Measurements from ENCODE around the gene ZDHHC3. TPM values are rescaled to one million over a fixed set of nuclear protein-coding genes. Genes with fewer than 3 reads are reported as not detected.
"Not testable (repeated sequence)": the region's sequence is repeated elsewhere in the genome, so short reads cannot be mapped to it uniquely, and the experiment has no call there.

ZDHHC3 gene
- polyA plus RNA-seq, 1 donor from 2014 or later, result 33.6 TPM

- H3K4me3 Mint-ChIP-seq, result no peak overlapping the region
- H3K27me3 Mint-ChIP-seq, result no peaks in the 10 kb centered on the region
- H3K4me1 Mint-ChIP-seq, result peaks cover 9 to 21% (median 19%) of the 10 kb centered on the region in 3 donors
- no peaks in the 10 kb centered on the region for H3K36me3 Mint-ChIP-seq
- H3K27ac Mint-ChIP-seq, result no peak overlapping the region
- no peaks in the 10 kb centered on the region for H3K9me3 Mint-ChIP-seq
Observed at GRCh38 chr3:44988073-44988472, 12.1 kb upstream of the ZDHHC3 start.

GRCh38 chr3:44987332-44987731 lies 11.4 kb upstream of the ZDHHC3 start:
- Mint-ChIP-seq H3K27me3 (no peaks in the 10 kb centered on the region), H3K27ac (no peak overlapping the region), H3K4me1 (peaks cover 11 to 24% (median 23%) of the 10 kb centered on the region in 3 donors), H3K9me3 (no peaks in the 10 kb centered on the region), H3K4me3 (no peak overlapping the region), H3K36me3 (no peaks in the 10 kb centered on the region)

GRCh38 chr3:44986330-44986729 lies 10.4 kb upstream of the ZDHHC3 start:
- not testable (repeated sequence) for H3K27me3 Mint-ChIP-seq, H3K36me3 Mint-ChIP-seq, H3K27ac Mint-ChIP-seq, H3K9me3 Mint-ChIP-seq, H3K4me3 Mint-ChIP-seq
- peaks cover 18 to 32% (median 30%) of the 10 kb centered on the region in 3 donors for H3K4me1 Mint-ChIP-seq

GRCh38 chr3:44984335-44984734 lies 8.4 kb upstream of the ZDHHC3 start:
- Mint-ChIP-seq H3K27ac (no peak overlapping the region), H3K4me3 (no peak overlapping the region), H3K27me3 (no peaks in the 10 kb centered on the region), H3K4me1 (peaks cover 21 to 43% (median 42%) of the 10 kb centered on the region in 3 donors), H3K36me3 (no peaks in the 10 kb centered on the region), H3K9me3 (no peaks in the 10 kb centered on the region)

- H3K36me3 Mint-ChIP-seq, result no peaks in the 10 kb centered on the region
- no peaks in the 10 kb centered on the region for H3K9me3 Mint-ChIP-seq
- H3K4me3 Mint-ChIP-seq, result no peak overlapping the region
- H3K27ac Mint-ChIP-seq, result no peak overlapping the region
- H3K4me1 Mint-ChIP-seq, result peaks cover 23 to 49% (median 45%) of the 10 kb centered on the region in 3 donors
- no peaks in the 10 kb centered on the region for H3K27me3 Mint-ChIP-seq
Observed at GRCh38 chr3:44983484-44983941, 7.5 kb upstream of the ZDHHC3 start.

- H3K36me3 Mint-ChIP-seq, result no peaks in the 10 kb centered on the region
- H3K27me3 Mint-ChIP-seq, result no peaks in the 10 kb centered on the region
- peaks cover 26 to 50% (median 45%) of the 10 kb centered on the region in 3 donors for H3K4me1 Mint-ChIP-seq
- no peak overlapping the region for H3K4me3 Mint-ChIP-seq
- no peak overlapping the region for H3K27ac Mint-ChIP-seq
- no peaks in the 10 kb centered on the region for H3K9me3 Mint-ChIP-seq
Observed at GRCh38 chr3:44982817-44983216, 6.8 kb upstream of the ZDHHC3 start.

GRCh38 chr3:44981751-44982150 lies 5.8 kb upstream of the ZDHHC3 start:
- no peaks in the 10 kb centered on the region for H3K27me3 Mint-ChIP-seq
- H3K4me3 Mint-ChIP-seq, result peak overlapping the region in 2 of 4 donors; percentile 8 to 12
- peaks cover 32 to 56% (median 48%) of the 10 kb centered on the region in 3 donors for H3K4me1 Mint-ChIP-seq
- no peaks in the 10 kb centered on the region for H3K36me3 Mint-ChIP-seq
- H3K9me3 Mint-ChIP-seq, result no peaks in the 10 kb centered on the region
- peak overlapping the region in 2 of 3 donors; percentile 18 to 30 for H3K27ac Mint-ChIP-seq

- Mint-ChIP-seq H3K27ac (peak overlapping the region in 1 of 3 donors; percentile 24), H3K4me3 (no peak overlapping the region), H3K36me3 (no peaks in the 10 kb centered on the region), H3K4me1 (peaks cover 35 to 56% (median 52%) of the 10 kb centered on the region in 3 donors), H3K9me3 (no peaks in the 10 kb centered on the region), H3K27me3 (no peaks in the 10 kb centered on the region)
Observed at GRCh38 chr3:44981220-44981619, 5.2 kb upstream of the ZDHHC3 start.

- no peaks in the 10 kb centered on the region for H3K27me3 Mint-ChIP-seq
- peak overlapping the region; percentile 75 to 99 (median 94) for H3K4me3 Mint-ChIP-seq
- H3K36me3 Mint-ChIP-seq, result peaks cover 5% of the 10 kb centered on the region
- peak overlapping the region in 2 of 3 donors; percentile 8 to 94 for H3K27ac Mint-ChIP-seq
- peaks cover 33 to 61% (median 43%) of the 10 kb centered on the region in 3 donors for H3K4me1 Mint-ChIP-seq
- no peaks in the 10 kb centered on the region for H3K9me3 Mint-ChIP-seq
Observed at GRCh38 chr3:44974416-44974815, 1.6 kb downstream of the ZDHHC3 start.

- Mint-ChIP-seq H3K4me1 (peaks cover 22 to 50% (median 31%) of the 10 kb centered on the region in 3 donors), H3K27me3 (no peaks in the 10 kb centered on the region), H3K36me3 (peaks cover 7% of the 10 kb centered on the region), H3K4me3 (peak overlapping the region in 1 of 4 donors; percentile 78), H3K9me3 (no peaks in the 10 kb centered on the region), H3K27ac (no peak overlapping the region)
Observed at GRCh38 chr3:44970926-44971490, 5.0 kb downstream of the ZDHHC3 start.

- no peaks in the 10 kb centered on the region for H3K9me3 Mint-ChIP-seq
- peaks cover 7% of the 10 kb centered on the region for H3K36me3 Mint-ChIP-seq
- H3K27me3 Mint-ChIP-seq, result no peaks in the 10 kb centered on the region
- peak overlapping the region in 1 of 4 donors; percentile 21 for H3K4me3 Mint-ChIP-seq
- peaks cover 23 to 47% (median 30%) of the 10 kb centered on the region in 3 donors for H3K4me1 Mint-ChIP-seq
- peak overlapping the region in 1 of 3 donors; percentile 59 for H3K27ac Mint-ChIP-seq
Observed at GRCh38 chr3:44969828-44970179, 6.2 kb downstream of the ZDHHC3 start.

- Mint-ChIP-seq H3K36me3 (peaks cover 7% of the 10 kb centered on the region), H3K9me3 (no peaks in the 10 kb centered on the region), H3K27me3 (no peaks in the 10 kb centered on the region), H3K4me3 (peak overlapping the region in 2 of 4 donors; percentile 21 to 52), H3K4me1 (peaks cover 18 to 43% (median 27%) of the 10 kb centered on the region in 3 donors), H3K27ac (peak overlapping the region in 2 of 3 donors; percentile 59 to 61)
Observed at GRCh38 chr3:44969154-44969827, 6.7 kb downstream of the ZDHHC3 start.

GRCh38 chr3:44968447-44968858 lies 7.5 kb downstream of the ZDHHC3 start:
- peaks cover 17 to 47% (median 32%) of the 10 kb centered on the region in 3 donors for H3K4me1 Mint-ChIP-seq
- no peaks in the 10 kb centered on the region for H3K9me3 Mint-ChIP-seq
- peaks cover 5% of the 10 kb centered on the region for H3K36me3 Mint-ChIP-seq
- H3K27ac Mint-ChIP-seq, result peak overlapping the region in 1 of 3 donors; percentile 5
- no peaks in the 10 kb centered on the region for H3K27me3 Mint-ChIP-seq
- H3K4me3 Mint-ChIP-seq, result no peak overlapping the region

GRCh38 chr3:44966795-44967278 lies 9.1 kb downstream of the ZDHHC3 start:
- Mint-ChIP-seq H3K4me1 (peaks cover 24 to 42% (median 38%) of the 10 kb centered on the region in 3 donors), H3K36me3 (peaks cover 5% of the 10 kb centered on the region), H3K9me3 (no peaks in the 10 kb centered on the region), H3K27me3 (no peaks in the 10 kb centered on the region), H3K27ac (no peak overlapping the region), H3K4me3 (no peak overlapping the region)

GRCh38 chr3:44965165-44965564 lies 10.8 kb downstream of the ZDHHC3 start:
- Mint-ChIP-seq H3K27me3 (no peaks in the 10 kb centered on the region), H3K4me3 (no peak overlapping the region), H3K27ac (no peak overlapping the region), H3K9me3 (no peaks in the 10 kb centered on the region), H3K4me1 (peaks cover 24 to 36% (median 26%) of the 10 kb centered on the region in 3 donors), H3K36me3 (peaks cover 2% of the 10 kb centered on the region)

Measured in IgD-negative memory B cell (primary cell).